ENCODE measurements around the gene BUB1B.
"Not testable (repeated sequence)": the region's sequence is repeated elsewhere in the genome, so short reads cannot be mapped to it uniquely, and the experiment has no call there.

BUB1B gene

DNA sequence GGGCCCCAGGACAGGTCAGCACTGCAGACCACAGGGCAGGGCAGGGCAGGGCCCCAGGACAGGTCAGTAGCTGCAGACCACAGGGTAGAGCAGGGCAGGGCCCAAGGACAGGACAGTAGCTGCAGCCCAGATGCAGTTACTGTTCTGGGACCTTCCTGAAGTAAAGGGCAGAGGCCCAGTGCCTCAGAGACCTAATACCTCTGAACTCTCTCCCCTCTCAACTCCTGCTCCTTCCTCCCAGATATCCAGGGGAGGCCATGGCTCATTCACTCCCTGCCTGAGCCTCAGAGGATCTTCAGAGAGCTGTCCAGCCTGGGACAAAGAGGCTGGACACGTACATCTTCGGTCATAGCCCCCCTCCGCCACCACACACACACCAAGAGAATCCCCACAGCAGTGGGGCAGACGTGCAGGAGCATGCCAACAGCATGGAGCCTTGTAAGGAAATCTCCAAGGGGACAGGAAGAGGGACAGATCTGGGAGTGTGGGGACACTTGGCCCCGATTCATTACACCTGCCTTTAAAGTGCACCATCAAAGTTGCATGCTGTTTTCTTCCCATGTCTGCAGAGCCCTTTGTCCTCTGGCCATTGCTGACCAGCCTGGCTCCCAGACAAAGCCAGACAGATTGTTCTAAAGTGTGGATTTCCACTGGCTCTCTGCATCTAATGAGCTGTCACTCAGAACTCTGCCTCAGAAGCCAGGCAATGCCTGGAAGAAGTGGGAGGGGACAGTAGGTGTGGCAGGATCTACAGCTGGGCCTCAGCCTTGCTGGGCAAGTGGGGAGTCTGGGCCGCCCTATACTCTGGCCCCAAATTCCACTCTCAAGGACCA lies 24.2 kb upstream of the BUB1B start:
- DNase-seq, result no peak

DNA sequence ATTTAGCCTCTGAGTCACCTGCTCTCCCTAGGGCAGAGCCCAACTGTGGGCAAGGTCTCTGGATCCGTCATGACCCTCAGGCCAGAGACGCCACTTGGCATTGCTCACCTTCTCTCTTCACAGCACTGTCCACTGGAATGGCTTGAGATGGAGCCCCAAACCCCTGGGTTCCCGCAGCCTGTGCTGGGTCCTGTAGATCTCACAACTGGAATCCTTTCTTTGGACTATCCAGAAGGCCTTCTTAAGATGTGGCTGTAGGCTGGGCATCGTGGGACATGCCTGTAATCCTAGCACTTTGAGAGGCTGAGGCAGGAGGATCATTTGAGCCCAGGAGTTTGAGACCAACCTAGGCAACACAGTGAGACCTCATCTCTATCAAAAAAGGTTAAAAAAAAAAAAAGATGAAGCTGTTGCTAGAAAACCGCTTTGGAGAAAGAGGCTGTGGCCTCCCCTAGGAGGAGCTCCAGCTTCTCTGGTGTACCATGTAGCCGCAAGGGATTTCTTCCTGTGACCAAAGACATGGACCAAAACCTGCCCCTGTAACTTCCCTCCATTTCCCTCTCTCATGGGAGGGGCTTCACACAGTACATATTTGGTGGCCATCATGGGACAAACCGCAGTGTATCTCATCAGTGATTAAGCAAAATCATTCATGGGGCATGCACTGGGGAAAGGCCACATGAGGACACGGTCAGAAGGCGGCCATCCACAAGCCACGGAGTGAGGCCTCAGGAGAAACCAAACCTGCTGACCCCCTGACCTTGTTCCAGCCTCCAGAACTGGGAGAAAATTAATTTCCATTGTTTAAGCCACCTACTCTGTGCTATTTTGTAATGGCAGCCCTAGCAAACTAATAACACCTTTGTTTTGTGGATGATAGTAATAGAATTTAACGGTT lies 23.3 kb upstream of the BUB1B start:
- DNase-seq, result no peak

DNA sequence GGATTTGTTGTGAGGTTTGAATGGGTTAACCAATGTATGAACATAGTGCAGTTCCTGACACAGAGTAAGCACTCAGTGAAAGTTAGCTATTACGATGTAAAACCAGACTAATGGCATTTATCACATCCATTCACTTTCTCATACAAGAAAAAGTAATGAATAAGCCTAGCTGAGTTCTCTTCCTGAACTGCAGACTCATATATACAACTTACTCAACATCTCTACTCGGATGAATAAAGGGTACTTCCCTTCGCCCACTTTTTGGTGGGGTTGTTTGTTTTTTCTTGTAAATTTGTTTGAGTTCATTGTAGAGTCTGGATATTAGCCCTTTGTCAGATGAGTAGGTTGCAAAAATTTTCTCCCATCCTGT lies 22.7 kb upstream of the BUB1B start:
- not testable (repeated sequence) for DNase-seq

DNA sequence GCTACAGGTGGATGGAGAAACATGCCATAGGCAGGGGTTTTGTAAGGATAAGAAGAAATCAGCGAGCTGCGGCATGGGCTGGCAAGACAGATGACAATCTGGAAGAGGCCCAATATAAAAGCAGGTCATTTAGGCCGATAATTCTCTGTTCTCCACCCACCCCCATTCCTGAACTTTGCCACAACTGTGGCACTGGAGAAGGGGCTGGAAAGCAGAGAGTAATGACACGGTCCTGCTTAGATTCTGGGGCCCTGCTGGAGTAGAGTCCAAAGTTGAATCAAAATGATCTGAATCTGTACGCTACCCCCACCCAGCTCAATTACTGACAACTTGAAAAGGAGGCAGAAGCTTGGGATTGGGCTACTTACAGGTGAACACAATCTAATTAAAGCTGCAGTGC lies 18.4 kb upstream of the BUB1B start:
- DNase-seq, result no peak

GRCh38 chr15:40146037-40146436 lies 14.8 kb upstream of the BUB1B start:
- no peak for DNase-seq

DNA sequence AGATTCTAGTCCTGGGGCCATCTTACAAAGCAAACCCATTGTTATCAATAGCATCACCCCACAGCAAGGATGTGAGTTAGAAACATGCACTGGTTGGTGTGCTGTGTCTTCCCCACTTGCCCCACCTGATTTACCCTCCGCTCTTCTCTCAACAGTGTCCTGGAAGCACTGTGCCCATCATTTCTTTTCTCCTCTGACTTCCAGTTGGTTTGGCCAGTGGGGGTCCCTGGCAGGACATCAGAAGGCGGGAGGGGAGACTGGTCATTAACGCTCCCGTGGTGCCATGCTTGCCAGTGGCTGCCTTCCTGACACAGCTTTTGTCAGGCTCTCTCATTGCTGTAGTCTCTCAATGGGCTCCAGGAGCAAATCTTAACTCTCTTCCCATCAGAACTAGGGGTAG lies 11.5 kb upstream of the BUB1B start:
- DNase-seq, result no peak

GRCh38 chr15:40150163-40150925 lies 10.5 kb upstream of the BUB1B start:
- DNase-seq, result peak in 1 of 2 donors; percentile 6

DNA sequence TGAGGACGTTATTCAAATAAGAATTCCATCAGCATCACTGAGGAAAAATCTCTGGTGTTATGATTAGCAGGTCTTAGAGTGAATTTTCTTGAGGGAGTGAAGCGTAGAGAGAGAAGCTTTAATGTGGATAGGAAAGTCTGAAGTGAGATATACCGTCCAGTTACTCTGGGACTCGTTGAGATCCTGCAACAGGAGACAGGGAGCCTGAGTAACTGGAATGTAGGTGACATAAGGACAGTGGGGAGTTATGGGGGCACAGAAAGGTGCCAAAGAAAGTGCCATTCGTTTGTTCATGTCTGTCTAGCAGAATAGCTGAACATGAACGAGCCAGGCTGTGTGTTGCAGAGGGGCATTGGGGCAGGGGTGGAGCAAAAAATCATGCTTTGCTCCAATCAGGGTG lies 9.4 kb upstream of the BUB1B start:
- no peak for DNase-seq

GRCh38 chr15:40151991-40152390 lies 8.9 kb upstream of the BUB1B start:
- DNase-seq, result no peak

DNA sequence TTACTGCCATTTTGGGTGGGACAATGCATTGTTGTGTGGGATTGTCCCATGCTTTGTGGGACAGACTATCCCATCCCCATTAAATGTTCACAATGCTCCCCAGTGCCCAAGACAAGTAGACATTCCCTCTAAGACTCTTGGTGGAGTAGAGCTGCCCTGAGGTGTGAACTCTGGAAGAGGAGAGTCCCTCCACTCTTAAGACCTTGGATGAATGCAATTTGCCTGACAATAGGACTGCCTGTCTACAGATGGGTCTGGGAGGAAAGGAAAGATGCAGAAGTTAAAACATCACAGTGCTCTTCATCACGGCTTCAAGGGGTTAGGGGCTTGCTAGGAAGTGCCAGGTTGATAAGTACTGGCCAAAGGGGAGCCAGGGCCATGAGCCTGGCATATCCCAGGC lies 6.0 kb upstream of the BUB1B start:
- DNase-seq, result not testable (repeated sequence)

DNA sequence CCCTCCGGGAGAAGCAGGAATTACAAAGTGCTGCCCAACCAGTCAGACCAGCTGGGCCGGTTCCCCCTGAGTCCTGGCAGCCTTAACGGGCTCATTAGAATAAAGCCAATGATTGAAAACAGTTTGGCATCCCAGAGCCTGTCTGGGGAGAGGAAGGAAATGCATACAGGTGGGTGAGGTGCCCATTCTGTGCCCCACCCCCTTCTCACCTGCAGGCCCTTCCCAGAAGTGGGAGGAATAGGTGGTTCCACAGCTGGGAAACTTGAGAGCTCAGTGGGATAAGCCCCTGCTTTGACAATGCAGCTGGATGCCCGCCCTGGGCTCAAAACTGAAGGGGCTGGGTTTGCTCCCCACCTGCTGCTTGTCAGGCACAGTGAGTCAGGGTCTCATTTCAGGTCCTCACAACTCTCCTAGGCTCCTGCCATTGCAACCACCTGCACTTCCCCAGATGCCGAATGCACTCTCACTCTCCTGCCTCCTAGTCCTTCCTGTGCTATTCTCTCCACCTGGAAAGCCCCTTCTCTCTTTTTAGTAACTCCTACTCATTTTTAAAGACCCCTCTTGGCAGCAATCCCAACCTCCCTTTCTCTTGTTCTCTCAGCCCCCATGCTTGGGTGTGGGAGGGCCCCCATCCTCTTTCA lies 5.5 kb upstream of the BUB1B start:
- no peak for DNase-seq

- no peak for DNase-seq
Observed at GRCh38 chr15:40157778-40158447, 3.0 kb upstream of the BUB1B start.

DNA sequence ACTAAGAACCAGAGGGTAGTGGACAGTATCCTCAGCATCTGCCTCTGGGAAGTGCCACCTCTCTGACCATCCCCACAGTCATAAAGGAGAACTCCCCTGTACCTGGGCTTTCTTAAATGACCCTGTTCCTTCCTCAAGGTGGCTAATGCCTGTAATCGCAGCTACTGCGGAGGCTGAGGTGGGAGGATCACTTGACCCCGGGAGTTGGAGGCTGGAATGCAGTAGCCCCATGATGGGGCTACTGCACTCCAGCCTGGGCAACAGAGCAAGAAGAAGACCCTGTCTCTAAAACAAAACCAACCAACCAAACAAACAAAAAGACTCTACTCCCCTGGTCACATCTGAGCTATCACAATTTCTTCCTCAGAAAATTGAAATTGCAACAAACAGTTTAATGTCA lies 848 bp upstream of the BUB1B start:
- no peak for DNase-seq

DNA sequence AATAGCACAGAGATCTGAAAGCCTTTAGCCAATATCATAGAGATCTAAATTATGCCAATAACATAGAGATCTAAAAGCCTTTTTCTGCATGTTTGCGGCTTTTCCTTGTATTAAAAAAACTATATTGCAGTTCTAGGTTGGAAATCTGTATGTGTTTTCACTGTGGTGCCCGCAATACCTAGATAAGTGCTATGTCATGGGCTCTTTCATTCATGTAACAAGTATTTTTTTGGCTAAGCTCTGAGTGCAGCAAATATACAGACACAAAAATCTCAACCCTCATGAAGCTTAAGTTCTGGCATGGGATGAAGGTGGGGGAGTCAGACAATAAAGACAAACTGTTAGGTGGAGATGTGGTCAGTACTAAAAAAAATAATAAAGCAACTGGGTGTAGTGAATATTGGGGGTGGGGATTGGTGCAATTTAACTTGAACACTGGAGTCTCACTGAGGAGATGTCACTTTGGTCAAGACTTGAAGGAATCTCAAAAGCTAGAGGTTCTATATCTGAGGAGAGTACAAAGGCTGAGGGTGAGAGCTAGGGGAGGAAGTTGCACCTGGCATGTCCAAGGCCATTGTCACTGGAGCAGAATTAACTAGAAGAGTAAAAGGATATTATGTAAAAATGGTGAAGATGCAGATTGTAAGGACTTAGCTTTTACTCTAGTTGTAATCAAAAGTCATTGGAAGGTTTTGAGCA lies 973 bp downstream of the BUB1B start:
- DNase-seq, result no peak

GRCh38 chr15:40162552-40162951 lies 1.7 kb downstream of the BUB1B start:
- DNase-seq, result no peak

- no peak for DNase-seq
Observed at GRCh38 chr15:40163657-40164416, 3.0 kb downstream of the BUB1B start.

DNA sequence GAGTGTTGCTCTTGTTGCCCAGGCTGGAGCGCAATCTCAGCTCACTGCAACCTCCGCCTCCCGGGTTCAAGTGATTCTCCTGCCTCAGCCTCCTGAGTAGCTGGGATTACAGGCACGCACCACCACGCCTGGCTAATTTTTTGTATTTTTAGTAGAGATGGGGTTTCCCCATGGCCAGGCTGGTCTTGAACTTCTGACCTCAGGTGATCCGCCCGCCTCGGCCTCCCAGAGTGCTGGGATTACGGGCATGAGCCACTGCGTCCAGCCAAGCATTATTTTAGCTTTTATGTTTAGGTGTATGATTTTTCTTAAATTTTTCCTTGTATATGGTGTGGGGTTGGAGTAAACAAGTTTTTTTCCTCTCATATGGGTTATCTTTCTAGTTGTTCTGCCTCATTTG lies 6.5 kb downstream of the BUB1B start:
- not testable (repeated sequence) for DNase-seq

DNA sequence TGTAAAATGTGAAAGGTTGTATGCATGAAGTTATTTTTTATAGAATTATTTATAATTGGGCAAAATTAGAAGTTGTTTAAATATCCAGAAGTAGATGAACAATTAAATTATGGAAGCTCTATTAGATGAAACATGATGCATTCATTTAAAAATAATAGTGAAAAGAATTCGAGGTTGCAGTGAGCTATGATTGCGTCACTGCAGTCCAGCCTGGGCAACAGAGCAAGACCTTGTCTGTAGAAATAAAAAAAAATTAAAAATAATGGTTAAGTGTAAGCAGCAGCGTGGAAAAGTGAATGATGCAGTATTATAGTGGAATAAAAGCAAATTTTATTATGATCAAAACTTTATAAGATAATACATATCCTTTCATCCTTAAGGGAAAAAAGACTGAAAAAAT lies 14.3 kb downstream of the BUB1B start:
- DNase-seq, result no peak

DNA sequence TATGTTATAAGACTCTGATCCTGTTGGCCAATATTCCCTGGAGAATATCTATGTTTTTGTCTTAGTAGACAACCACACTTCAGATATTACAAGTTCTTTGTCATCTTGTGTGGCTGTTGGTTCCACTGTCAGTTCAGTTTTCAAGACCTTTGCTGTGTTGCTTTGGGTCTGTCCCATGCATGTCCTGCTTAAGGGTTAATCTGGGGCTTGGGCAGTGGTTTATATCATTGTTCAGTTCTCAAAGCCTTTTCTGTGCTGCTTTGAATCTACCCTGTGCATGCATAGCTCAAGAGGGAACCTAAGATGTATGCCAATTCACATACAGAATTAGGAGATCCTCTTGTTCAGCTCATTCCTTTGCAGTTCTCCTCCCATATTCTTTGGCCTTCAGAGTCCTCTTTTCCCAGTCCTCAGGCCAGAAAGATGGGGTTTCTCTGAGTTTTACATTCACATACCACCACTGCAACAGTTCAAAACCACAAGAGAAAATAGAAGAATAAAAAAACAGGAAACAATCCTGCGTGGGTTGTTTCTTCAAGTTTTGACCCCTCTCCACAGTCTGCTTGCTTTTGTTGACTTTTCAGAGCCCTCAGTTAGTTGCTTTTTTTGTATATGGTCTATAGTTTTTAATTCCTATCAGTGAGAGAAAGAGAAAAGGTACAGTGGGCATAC lies 21.6 kb downstream of the BUB1B start:
- DNase-seq, result no peak
